MM.1S (cell line): Measurements from ENCODE around the gene ZNF554.

Source experiments
- DNase-seq: peaks from one replicate; pipeline ENCODE4 v3.0.0-alpha.2; 2015
- H2AFZ ChIP-seq: fragments of 300-600 bp; sonication (generic); 2 replicates; pipeline ENCODE4 v1.6.0; 2016; ENCODE audit warnings: antibody characterized with exemption, low read length
- H3F3A ChIP-seq: fragments of 300-600 bp; sonication (generic); 2 replicates; pipeline ENCODE4 v1.6.1; 2016; ENCODE audit warnings: mild to moderate bottlenecking, antibody characterized with exemption, low read length, moderate library complexity, mixed read lengths; ENCODE audit not compliant: insufficient read depth
- H3K27ac ChIP-seq: fragments of 300-600 bp; sonication (generic); 2 replicates; pipeline ENCODE4 v1.5.1; 2016; ENCODE audit warnings: mild to moderate bottlenecking, low read length
- H3K27me3 ChIP-seq: fragments of 300-600 bp; sonication (generic); replicated peaks from 2 replicates; pipeline ENCODE4 v1.6.0; 2016; ENCODE audit warnings: low read length; ENCODE audit not compliant: insufficient read depth
- H3K36me3 ChIP-seq: fragments of 300-600 bp; sonication (generic); replicated peaks from 2 replicates; pipeline ENCODE4 v1.6.1; 2016; ENCODE audit warnings: mild to moderate bottlenecking, low read length, mixed read lengths; ENCODE audit not compliant: insufficient read depth
- H3K4me1 ChIP-seq: fragments of 300-600 bp; sonication (generic); 2 replicates; pipeline ENCODE4 v1.6.1; 2016; ENCODE audit warnings: low read length, mixed read lengths
- H3K4me2 ChIP-seq: fragments of 300-600 bp; sonication (generic); 2 replicates; pipeline ENCODE4 v1.6.0; 2016; ENCODE audit warnings: low read depth, low read length
- H3K4me3 ChIP-seq: fragments of 300-600 bp; sonication (generic); 2 replicates; pipeline ENCODE4 v1.5.1; 2016; ENCODE audit warnings: low read length, mixed read lengths
- H3K79me2 ChIP-seq: fragments of 300-600 bp; sonication (generic); 2 replicates; pipeline ENCODE4 v1.6.1; 2016; ENCODE audit warnings: mixed run types, low read length, mixed read lengths
- H3K9ac ChIP-seq: fragments of 300-600 bp; sonication (generic); 2 replicates; pipeline ENCODE4 v1.6.1; 2016; ENCODE audit warnings: low read length, mixed read lengths
- H3K9me2 ChIP-seq: fragments of 300-600 bp; sonication (generic); replicated peaks from 2 replicates; pipeline ENCODE4 v1.6.1; 2016; ENCODE audit warnings: mild to moderate bottlenecking, low read length, mixed read lengths; ENCODE audit not compliant: insufficient read depth
- H3K9me3 ChIP-seq: fragments of 300-600 bp; sonication (generic); replicated peaks from 2 replicates; pipeline ENCODE4 v1.6.1; 2016; ENCODE audit warnings: mild to moderate bottlenecking, low read length, mixed read lengths; ENCODE audit not compliant: insufficient read depth
- H4K20me1 ChIP-seq: fragments of 300-600 bp; sonication (generic); 2 replicates; pipeline ENCODE4 v1.6.1; 2016; ENCODE audit warnings: mild to moderate bottlenecking, low read length, moderate library complexity, mixed read lengths; ENCODE audit not compliant: insufficient read depth
- CTCF ChIP-seq: fragments of 300-600 bp; sonication (generic); IDR thresholded peaks from 2 replicates; pipeline ENCODE4 v1.5.1; 2016; ENCODE audit warnings: antibody characterized with exemption, low read length, mixed read lengths
- EZH2 ChIP-seq: fragments of 300-600 bp; sonication (generic); optimal IDR thresholded peaks from 2 replicates; pipeline ENCODE3; 2017; ENCODE audit warnings: low read depth, mild to moderate bottlenecking, antibody characterized with exemption, low read length, mixed read lengths
- EZH2phosphoT487 ChIP-seq: fragments of 300-600 bp; sonication (generic); IDR thresholded peaks from 2 replicates; pipeline ENCODE4 v1.6.1; 2018; ENCODE audit warnings: antibody characterized with exemption, low read length

ZNF554 gene

DNA sequence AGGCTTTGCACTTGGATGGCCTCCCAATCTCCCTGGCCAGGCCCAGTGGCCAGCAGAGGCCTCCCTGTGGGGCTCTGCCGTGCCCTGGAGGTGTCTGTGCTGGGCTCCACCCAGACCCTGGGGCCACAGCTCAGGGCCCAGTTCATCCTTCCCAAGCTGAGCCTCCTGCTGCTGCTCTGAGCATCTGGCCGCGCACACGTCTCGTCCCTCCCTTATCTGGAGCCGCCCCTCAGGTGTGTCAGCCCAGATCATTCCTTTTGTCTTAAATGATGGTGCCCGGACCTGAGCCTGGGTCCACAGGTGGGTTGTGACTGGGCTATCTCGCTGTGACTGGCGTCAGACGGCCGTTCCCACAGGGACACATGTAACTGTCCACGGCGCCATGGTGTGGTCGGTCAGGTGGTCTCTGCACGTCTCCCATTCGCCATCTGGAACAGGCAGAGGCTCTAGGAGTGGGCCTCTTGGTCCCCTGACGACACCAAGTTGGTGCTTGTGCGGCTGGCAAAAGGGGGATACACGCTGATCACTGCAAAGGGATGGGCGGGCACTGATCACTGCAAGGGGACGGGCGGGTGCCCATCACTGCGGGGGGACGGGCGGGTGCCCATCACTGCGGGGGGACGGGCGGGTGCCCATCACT is 14.3 kb upstream of the ZNF554 start:
- Histone ChIP-seq H3K4me2 (no peak overlapping the region), H3K9me2 (no peaks in the 10 kb centered on the region), H4K20me1 (no peaks in the 10 kb centered on the region), H3K27ac (no peak overlapping the region), H2AFZ (no peak overlapping the region), H3K79me2 (peaks cover 7% of the 10 kb centered on the region), H3F3A (no peaks in the 10 kb centered on the region), H3K4me3 (no peak overlapping the region), H3K9ac (no peak overlapping the region), H3K9me3 (no peaks in the 10 kb centered on the region), H3K4me1 (no peaks in the 10 kb centered on the region), H3K36me3 (peaks cover 23% of the 10 kb centered on the region), H3K27me3 (no peaks in the 10 kb centered on the region)
- DNase-seq = no peak
- TF ChIP-seq CTCF = no peak
- no peak for TF ChIP-seq EZH2phosphoT487
- no peak for TF ChIP-seq EZH2

DNA sequence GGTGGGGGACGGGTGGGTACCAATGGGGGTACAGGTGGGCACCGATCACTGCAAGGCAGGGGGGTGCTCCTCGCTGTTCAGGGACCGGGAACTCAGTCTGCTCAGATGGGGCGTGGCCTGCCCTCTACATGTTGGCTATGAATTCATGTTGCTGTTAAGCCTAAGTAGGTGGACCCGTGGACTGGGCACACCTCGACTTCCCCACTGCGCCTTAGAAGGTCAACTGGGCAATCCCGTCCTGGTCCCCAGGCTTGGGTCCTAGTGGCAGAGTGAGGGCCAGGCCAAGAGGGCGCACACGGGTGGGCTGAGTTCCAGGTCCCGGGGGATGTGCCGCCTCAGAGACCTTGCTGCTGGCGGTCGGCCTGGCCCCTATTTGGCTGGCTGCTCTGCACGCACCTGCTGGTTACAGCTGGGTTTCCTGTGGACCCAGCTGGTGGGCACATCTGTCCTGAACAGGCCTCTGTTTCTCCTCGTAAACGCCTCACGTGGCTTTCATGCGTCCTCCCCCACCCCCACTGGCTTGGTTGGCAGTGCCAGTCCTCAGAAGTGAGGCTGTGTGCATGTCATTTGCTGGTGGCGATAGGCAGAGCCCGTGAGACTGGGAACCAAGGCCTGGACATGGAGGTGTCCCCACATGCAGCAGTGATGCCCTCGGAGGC is 13.5 kb upstream of the ZNF554 start:
- H2AFZ ChIP-seq = no peak overlapping the region
- DNase-seq = no peak
- H3K27ac ChIP-seq = no peak overlapping the region
- H3K9me2 ChIP-seq = no peaks in the 10 kb centered on the region
- H3K4me1 ChIP-seq = no peaks in the 10 kb centered on the region
- no peaks in the 10 kb centered on the region for H3K9me3 ChIP-seq
- H3K36me3 ChIP-seq = peaks cover 16% of the 10 kb centered on the region
- TF ChIP-seq CTCF (no peak), EZH2 (no peak), EZH2phosphoT487 (no peak)
- H3F3A ChIP-seq = no peaks in the 10 kb centered on the region
- H3K79me2 ChIP-seq = peaks cover 4% of the 10 kb centered on the region
- H3K9ac ChIP-seq = no peak overlapping the region
- no peak overlapping the region for H3K4me2 ChIP-seq
- no peak overlapping the region for H3K4me3 ChIP-seq
- H4K20me1 ChIP-seq = no peaks in the 10 kb centered on the region
- H3K27me3 ChIP-seq = no peaks in the 10 kb centered on the region

DNA sequence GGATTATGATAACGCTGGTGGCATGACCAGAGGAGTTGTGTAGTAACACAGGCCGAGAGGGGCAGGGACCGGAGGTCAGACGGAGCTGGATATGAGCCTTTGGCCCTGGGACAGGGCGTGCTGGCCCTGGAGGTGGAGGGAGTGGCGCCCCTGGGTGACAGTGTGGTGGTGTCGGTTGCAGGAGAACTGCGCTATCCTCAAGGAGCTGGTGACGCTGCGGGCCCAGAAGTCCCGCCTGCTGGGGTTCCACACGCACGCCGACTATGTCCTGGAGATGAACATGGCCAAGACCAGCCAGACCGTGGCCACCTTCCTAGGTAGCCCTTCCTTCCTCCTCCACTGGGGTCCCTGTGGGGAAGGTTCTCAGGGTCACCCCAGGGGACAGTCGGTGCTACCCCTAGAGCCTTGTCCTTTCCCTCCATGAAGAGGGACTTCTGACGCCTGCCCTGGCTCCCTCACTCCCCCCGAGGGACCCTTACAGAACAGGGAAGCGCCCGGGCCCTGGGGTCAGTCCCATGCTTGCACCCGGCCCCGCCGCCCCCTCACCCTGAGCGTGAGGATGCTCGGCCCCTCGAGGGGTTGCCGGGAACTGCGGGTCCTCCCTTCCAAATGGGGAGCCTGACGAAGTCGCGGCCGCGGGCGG is 12.8 kb upstream of the ZNF554 start:
- Histone ChIP-seq H4K20me1 (no peaks in the 10 kb centered on the region), H2AFZ (no peak overlapping the region), H3K27me3 (no peaks in the 10 kb centered on the region), H3K4me1 (no peaks in the 10 kb centered on the region), H3K4me2 (no peak overlapping the region), H3F3A (no peaks in the 10 kb centered on the region), H3K79me2 (no peaks in the 10 kb centered on the region; the same call in 1 of the 2 replicates), H3K36me3 (peaks cover 12% of the 10 kb centered on the region; the same call in 1 of the 2 replicates), H3K9me3 (no peaks in the 10 kb centered on the region), H3K9ac (no peak overlapping the region), H3K9me2 (no peaks in the 10 kb centered on the region), H3K27ac (no peak overlapping the region), H3K4me3 (no peak overlapping the region)
- no peak for DNase-seq
- TF ChIP-seq EZH2phosphoT487 (no peak), CTCF (no peak), EZH2 (no peak)
